AG04449 (cell line): Measurements from ENCODE around the gene MTURN.

Experiments used
- CTCF ChIA-PET: fragments of 350-600 bp; formaldehyde crosslinking; extraction: SDS; loops from one replicate; lab custom pipeline; 2021; ENCODE audit warnings: antibody characterized with exemption; lab: Yijun Ruan, JAX
- POLR2A ChIA-PET: fragments of 400-600, 350-600 bp; formaldehyde crosslinking; extraction: SDS; loops from one replicate; lab custom pipeline; 2020; ENCODE audit warnings: antibody characterized with exemption, inconsistent platforms; lab: Yijun Ruan, JAX
- DNase-seq: peaks from one replicate; pipeline ENCODE4 v3.0.0-alpha.2; 2010; ENCODE audit warnings: low read depth, low spot score
- H3K4me3 ChIP-seq: 2 replicates; pipeline ENCODE4 v1.5.1; 2011; ENCODE audit warnings: low read depth, mild to moderate bottlenecking, control low read depth, low read length
- CTCF ChIP-seq: IDR thresholded peaks from one replicate; pipeline ENCODE4 v1.5.1; 2011; ENCODE audit warnings: mild to moderate bottlenecking, moderate library complexity, low read length, control low read depth, inconsistent platforms; ENCODE audit not compliant: insufficient read depth; ENCODE audit errors: missing control alignments

Gene MTURN

GRCh38 chr7:30202671-30203070, 67.9 kb downstream of the MTURN start:
- H3K4me3 ChIP-seq: no peak overlapping the region
- no peak for DNase-seq
- ChIA-PET POLR2A (no interaction called here), CTCF (no interaction called here)
- no peak for TF ChIP-seq CTCF

GRCh38 chr7:30206491-30206890, 71.7 kb downstream of the MTURN start:
- TF ChIP-seq CTCF: no peak
- no peak overlapping the region for H3K4me3 ChIP-seq
- CTCF ChIA-PET: no interaction called here
- POLR2A ChIA-PET: no interaction called here
- DNase-seq: no peak

GRCh38 chr7:30206942-30207341, 72.2 kb downstream of the MTURN start:
- no peak for DNase-seq
- ChIA-PET POLR2A (no interaction called here), CTCF (interaction anchor here (1.6 kb wide), 1 partner anchor 67 kb away, joined by 3 read pairs; no protein-coding TSS in a partner anchor)

GRCh38 chr7:30207376-30207775, 72.6 kb downstream of the MTURN start:
- POLR2A ChIA-PET: no interaction called here
- no peak overlapping the region for H3K4me3 ChIP-seq
- TF ChIP-seq CTCF: no peak
- CTCF ChIA-PET: interaction anchor here (1.6 kb wide), 1 partner anchor 67 kb away, joined by 3 read pairs; no protein-coding TSS in a partner anchor
- DNase-seq: no peak

More at GRCh38 chr7:30206942-30207341, 72.2 kb downstream of the MTURN start:
- no peak for TF ChIP-seq CTCF
- H3K4me3 ChIP-seq: no peak overlapping the region

GRCh38 chr7:30209951-30210350, 75.2 kb downstream of the MTURN start:
- POLR2A ChIA-PET: no interaction called here
- CTCF ChIA-PET: no interaction called here

More at GRCh38 chr7:30209951-30210350, 75.2 kb downstream of the MTURN start:
- no peak for TF ChIP-seq CTCF
- DNase-seq: no peak
- H3K4me3 ChIP-seq: no peak overlapping the region
